A549 (cell line): ENCODE results near the gene ARHGAP23.

Experiments used
- CBX8 ChIP-seq: fragments of 200-600 bp; sonication (generic); IDR thresholded peaks from 2 replicates; pipeline ENCODE4 v1.6.1; 2016
- CTCF ChIP-seq: fragments of >200 bp; sonication (Bioruptor Twin); formaldehyde crosslinking; IDR thresholded peaks from 3 replicates; pipeline ENCODE4 v1.5.1; 2016
- ESRRA ChIP-seq: fragments of 150-350 bp; IDR thresholded peaks from 2 replicates; pipeline ENCODE4 v1.6.1; 2014; ENCODE audit warnings: mild to moderate bottlenecking, low read length, borderline replicate concordance
- GATA3 ChIP-seq: IDR thresholded peaks from 2 replicates; pipeline ENCODE4 v1.6.1; 2012; ENCODE audit warnings: borderline replicate concordance
- HOXA7 ChIP-seq: fragments of 250-450 bp; sonication (Bioruptor Pico); IDR thresholded peaks from 2 replicates; pipeline ENCODE4 v1.5.0; 2020; ENCODE audit warnings: mild to moderate bottlenecking, moderate library complexity
- PHF8 ChIP-seq: fragments of 200-600 bp; sonication (generic); IDR thresholded peaks from 2 replicates; pipeline ENCODE4 v1.6.1; 2016; ENCODE audit warnings: low read depth, mild to moderate bottlenecking, antibody characterized with exemption, moderate library complexity, borderline replicate concordance
- POLR2A ChIP-seq: IDR thresholded peaks from 2 replicates; pipeline ENCODE4 v1.6.1; 2012; ENCODE audit warnings: mild to moderate bottlenecking, low read length
- POLR2AphosphoS2 ChIP-seq: conservative IDR thresholded peaks from 2 replicates; pipeline ENCODE4 v1.6.1; 2012; ENCODE audit warnings: low read length, improper control_type of control experiment, inconsistent platforms
- RAD21 ChIP-seq, 2 experiments: fragments of >200 bp in 1 of 2; sonication (Bioruptor Twin) in 1 of 2; formaldehyde crosslinking in 1 of 2; IDR thresholded peaks in 1 of 2; conservative IDR thresholded peaks in 1 of 2; 2 replicates in 1 of 2; 3 replicates in 1 of 2; pipeline ENCODE4 v1.6.1; 2012 to 2018; ENCODE audit warnings: inconsistent platforms in 1 of 2
- SMC3 ChIP-seq: fragments of >200 bp; sonication (Bioruptor Twin); formaldehyde crosslinking; IDR thresholded peaks from 3 replicates; pipeline ENCODE4 v1.6.1; 2018; ENCODE audit warnings: inconsistent platforms

DNA sequence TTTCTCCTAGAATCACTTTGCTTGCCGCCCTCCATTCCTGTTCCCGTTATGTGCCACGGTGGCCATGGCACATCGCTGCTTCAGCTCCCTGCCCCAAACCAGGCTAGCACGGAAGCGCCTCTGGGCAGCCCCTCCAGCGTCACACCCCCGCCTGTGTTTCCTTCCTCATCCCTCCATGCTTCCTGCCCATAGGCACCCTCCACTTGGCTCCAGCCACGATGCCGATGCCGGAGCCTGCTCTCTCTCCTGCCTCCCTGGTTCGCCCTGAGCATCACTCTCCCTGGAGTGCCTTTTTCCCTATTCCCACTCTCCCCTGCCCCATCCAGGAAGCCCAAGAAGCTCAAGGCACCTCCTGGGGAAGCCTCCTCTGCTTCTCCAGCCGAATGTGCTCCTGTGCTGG lies 3.2 kb upstream of the ARHGAP23 start:
- TF ChIP-seq CTCF (no peak), ESRRA (no peak), PHF8 (no peak), SMC3 (no peak), POLR2AphosphoS2 (no peak), POLR2A (no peak), CBX8 (no peak), GATA3 (no peak), HOXA7 (CRISPR knock-in tag) (no peak), RAD21 (conservative IDR thresholded peaks at IDR 0.05 in 1 of 2, IDR thresholded peaks at IDR 0.05 in 1 of 2) (no peak)
